ENCODE results near the gene EEF1AKMT3. TPM values are rescaled to one million over a fixed set of nuclear protein-coding genes. Genes with fewer than 3 reads are reported as not detected.
A peak's percentile ranks its signal among the peaks of the same experiment; 100 is the strongest.

EEF1AKMT3 gene
- total and polyA plus RNA-seq, 8 donors: 3.3 to 61.4 (median 9.2) TPM

GRCh38 chr12:57739387-57739786, 33.0 kb upstream of the EEF1AKMT3 start:
- intact Hi-C loops (cut with DNase I; ENCODE audit: low total_unique reads): no loop called here
- DNase-seq: no peak
- H3K36me3 ChIP-seq: peaks cover 0 to 2% (median 0%) of the 10 kb centered on the region in 4 donors
- H3K27ac ChIP-seq: no peak overlapping the region
- no peaks in the 10 kb centered on the region for H3K9me3 ChIP-seq
- H3K4me1 ChIP-seq: peaks cover 35 to 65% (median 46%) of the 10 kb centered on the region in 4 donors
- no peak overlapping the region for H3K4me3 ChIP-seq
- WGBS, 5 donors: 24 to 37% (median 24%) methylated on average over 7 of the region's 7 CpGs
- TF ChIP-seq EP300 (IDR thresholded peaks at IDR 0.05): no peak
- TF ChIP-seq POLR2A (IDR thresholded peaks at IDR 0.05): no peak
- TF ChIP-seq CTCF (IDR thresholded peaks at IDR 0.05): no peak
- no peak for TF ChIP-seq POLR2AphosphoS5 (IDR thresholded peaks at IDR 0.05)
- peaks cover 16 to 91% (median 62%) of the 10 kb centered on the region in 3 donors for H3K27me3 ChIP-seq

DNA sequence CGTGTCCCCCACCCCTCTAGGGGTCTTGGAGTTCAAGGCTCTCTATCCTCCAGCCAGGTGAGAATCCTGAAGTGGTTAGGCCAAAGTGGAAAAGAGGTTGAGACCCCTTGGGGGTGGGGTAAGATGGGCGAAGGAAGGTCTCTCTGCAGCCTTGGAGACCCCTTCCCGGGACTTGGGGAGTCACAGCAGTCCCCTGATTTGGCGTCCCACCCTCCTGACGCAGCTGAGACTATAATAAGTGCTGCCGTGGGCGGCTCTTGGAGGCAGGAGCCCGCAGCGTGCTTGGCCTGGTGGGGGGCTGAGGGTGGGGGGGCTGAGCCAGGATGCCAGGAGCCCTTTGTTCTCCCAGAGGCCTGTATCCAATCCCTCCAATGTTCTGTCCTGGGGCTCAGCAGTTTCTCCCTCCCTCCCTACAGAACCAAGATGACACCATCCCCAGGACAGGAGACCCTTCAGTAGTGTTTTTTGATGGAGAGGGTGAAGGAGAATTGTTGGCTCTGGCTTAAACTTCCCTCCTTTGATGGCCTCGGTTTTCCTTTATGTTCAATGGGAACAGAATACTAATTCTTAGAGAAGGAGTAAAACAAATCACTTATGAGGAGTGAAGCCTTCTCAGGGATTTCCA, 32.4 kb upstream of the EEF1AKMT3 start:
- TF ChIP-seq POLR2AphosphoS5 (IDR thresholded peaks at IDR 0.05) (no peak), POLR2A (IDR thresholded peaks at IDR 0.05) (no peak), EP300 (IDR thresholded peaks at IDR 0.05) (no peak), CTCF (IDR thresholded peaks at IDR 0.05) (no peak)
- peak overlapping the region in 1 of 4 donors; percentile 40 for H3K4me3 ChIP-seq
- H3K9me3 ChIP-seq: no peaks in the 10 kb centered on the region
- H3K27ac ChIP-seq: no peak overlapping the region
- DNase-seq: no peak
- no peaks in the 10 kb centered on the region for H3K36me3 ChIP-seq
- peaks cover 16 to 85% (median 55%) of the 10 kb centered on the region in 3 donors for H3K27me3 ChIP-seq
- intact Hi-C loops (cut with DNase I; ENCODE audit: low total_unique reads): no loop called here
- WGBS, 5 donors: 30 to 61% (median 33%) methylated on average over 10 of the region's 10 CpGs
- H3K4me1 ChIP-seq: peaks cover 36 to 66% (median 47%) of the 10 kb centered on the region in 4 donors

DNA sequence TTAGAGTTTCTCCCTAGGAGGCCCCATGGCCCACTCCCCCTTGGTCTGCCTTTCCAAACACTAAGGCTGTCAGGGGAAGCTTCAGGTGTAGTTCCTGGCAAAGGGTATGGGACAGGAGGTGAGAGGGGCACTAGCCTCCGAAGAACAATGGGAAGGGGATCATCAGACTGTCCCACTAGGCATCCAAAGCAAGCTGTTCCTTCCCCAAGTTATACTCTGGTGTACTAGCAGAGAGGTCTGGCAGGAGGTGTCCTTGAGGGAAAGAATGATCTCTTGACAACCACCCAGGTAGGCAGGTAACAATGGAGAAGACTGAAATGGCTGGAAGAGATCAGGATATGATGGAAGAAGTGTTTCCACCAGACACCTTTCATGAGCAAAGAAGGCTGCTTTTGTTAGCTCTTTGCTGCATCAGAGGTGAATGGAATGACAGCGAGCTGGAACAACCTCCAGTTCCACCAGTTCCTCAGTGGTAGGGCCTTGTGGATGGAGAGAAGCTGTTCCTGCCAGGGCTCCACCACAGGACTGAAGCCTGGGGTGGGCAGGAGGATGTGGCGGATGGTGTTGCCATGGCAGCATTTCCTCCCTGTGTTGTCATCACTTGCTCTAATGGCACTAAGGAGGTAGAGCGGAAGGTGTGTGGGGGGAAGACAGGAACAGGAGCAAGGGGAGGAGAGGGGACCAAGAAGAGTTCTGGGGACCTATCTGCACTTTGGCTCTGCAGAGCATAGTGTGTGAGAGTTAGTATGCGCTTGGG, 31.6 kb upstream of the EEF1AKMT3 start:
- Histone ChIP-seq H3K27ac (peak overlapping the region in 1 of 5 donors; percentile 71), H3K36me3 (no peaks in the 10 kb centered on the region), H3K4me3 (peak overlapping the region in 3 of 4 donors; percentile 33 to 41 (median 40)), H3K27me3 (peaks cover 16 to 77% (median 47%) of the 10 kb centered on the region in 3 donors), H3K4me1 (peaks cover 42 to 65% (median 47%) of the 10 kb centered on the region in 4 donors), H3K9me3 (no peaks in the 10 kb centered on the region)
- peak in 1 of 2 donors; percentile 78 for DNase-seq
- intact Hi-C loops (cut with DNase I; ENCODE audit: low total_unique reads): no loop called here
- TF ChIP-seq CTCF (IDR thresholded peaks at IDR 0.05) (no peak), EP300 (IDR thresholded peaks at IDR 0.05) (no peak), POLR2AphosphoS5 (IDR thresholded peaks at IDR 0.05) (no peak), POLR2A (IDR thresholded peaks at IDR 0.05) (no peak)
- WGBS, 5 donors: 50 to 70% (median 56%) methylated on average over 5 of the region's 5 CpGs

DNA sequence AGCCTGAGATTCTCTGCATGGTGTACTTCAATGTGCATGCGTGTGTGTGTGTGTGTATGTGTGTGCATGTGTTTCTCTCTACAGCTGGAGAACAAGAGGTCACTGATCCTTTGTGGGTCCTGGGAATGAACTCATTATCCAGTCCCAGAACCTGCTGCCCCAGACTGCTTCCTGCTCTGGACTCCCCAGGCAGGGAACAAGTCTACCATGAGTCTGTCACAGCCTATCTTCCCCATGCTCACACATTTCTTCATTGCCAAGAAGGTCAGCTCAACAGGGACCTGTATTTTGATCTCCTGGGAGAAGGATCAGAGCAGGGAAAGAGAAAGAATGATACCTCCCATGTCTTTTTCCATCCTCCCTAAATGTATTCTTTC, 31.0 kb upstream of the EEF1AKMT3 start:
- Histone ChIP-seq H3K27ac (peak overlapping the region in 4 of 5 donors; percentile 0 to 71 (median 29)), H3K4me3 (peak overlapping the region; percentile 11 to 41 (median 36)), H3K4me1 (peaks cover 36 to 64% (median 47%) of the 10 kb centered on the region in 4 donors), H3K27me3 (peaks cover 15 to 71% (median 42%) of the 10 kb centered on the region in 3 donors), H3K36me3 (peaks cover 0 to 3% (median 1%) of the 10 kb centered on the region in 4 donors), H3K9me3 (no peaks in the 10 kb centered on the region)
- intact Hi-C loops (cut with DNase I; ENCODE audit: low total_unique reads): no loop called here
- TF ChIP-seq POLR2A (IDR thresholded peaks at IDR 0.05) (no peak), POLR2AphosphoS5 (IDR thresholded peaks at IDR 0.05) (no peak), CTCF (IDR thresholded peaks at IDR 0.05) (no peak), EP300 (IDR thresholded peaks at IDR 0.05) (no peak)
- DNase-seq: no peak
- 56 to 81% (median 69%) methylated on average over 1 of the region's 1 CpG for WGBS, 5 donors

Measured in stomach (tissue), 9 donors.